Measurements from ENCODE around the gene SHISA7. TPM values are rescaled to one million over a fixed set of nuclear protein-coding genes. Genes with fewer than 3 reads are reported as not detected.

SHISA7 gene
- total RNA-seq: not detected in 2 replicates

GRCh38 chr19:55443045-55443823 lies at the start of gene SHISA7:
SHISA7 (minus strand) TSS chr19:55443300; CDS start chr19:55442863, 437 bp downstream.

GRCh38 chr19:55487924-55488687 lies 45.0 kb upstream of the SHISA7 start, which contains the start of gene SSC5D:
SSC5D (plus strand) TSS chr19:55488436; CDS start chr19:55488590, 154 bp downstream.

GRCh38 chr19:55484593-55485438 lies 41.7 kb upstream of the SHISA7 start, which contains the start of gene NAT14:
NAT14 (plus strand) TSS chr19:55485188; CDS start chr19:55485709, 521 bp downstream.

GRCh38 chr19:55476100-55476775 lies 33.1 kb upstream of the SHISA7 start, which contains the start of gene ZNF628:
ZNF628 (plus strand) TSS chr19:55476617; CDS start chr19:55479911, 3,294 bp downstream.

GRCh38 chr19:55464662-55465054 lies 21.6 kb upstream of the SHISA7 start, which contains the start of gene C19orf85:
C19orf85 (minus strand) TSS chr19:55464751; CDS start chr19:55464554, 197 bp downstream.

GRCh38 chr19:55461259-55461973 lies 18.3 kb upstream of the SHISA7 start, which contains the start of gene ISOC2:
ISOC2 (minus strand) TSS chr19:55461642; CDS start chr19:55456486, 5,156 bp downstream.

GRCh38 chr19:55407550-55407799 lies 35.6 kb downstream of the SHISA7 start, which contains the start of gene UBE2S:
UBE2S (minus strand) TSS chr19:55407788; CDS start chr19:55407589, 199 bp downstream.

GRCh38 chr19:55385724-55386492 lies 57.2 kb downstream of the SHISA7 start, which contains the start of gene RPL28:
RPL28 (plus strand) TSS chr19:55385932; CDS start chr19:55386358, 426 bp downstream.

GRCh38 chr19:55384131-55384919 lies 58.8 kb downstream of the SHISA7 start, which contains the start of gene TMEM238:
TMEM238 (minus strand) TSS chr19:55384292; CDS start chr19:55384259, 33 bp downstream.

Other genes with a start within 250 kb of the SHISA7 start
- gene PTPRH, start 233.8 kb downstream of the SHISA7 start, total RNA-seq: under 0.01 and 0.22 TPM in 2 replicates
- gene TMEM86B, start 214.5 kb downstream of the SHISA7 start, total RNA-seq: 3.9 TPM in 2 replicates
- gene PPP6R1, start 184.3 kb downstream of the SHISA7 start, total RNA-seq: 32.2 and 54.1 TPM in 2 replicates
- gene HSPBP1, start 163.2 kb downstream of the SHISA7 start, total RNA-seq: 20.4 and 64.0 TPM in 2 replicates
- gene BRSK1, start 159.3 kb downstream of the SHISA7 start, total RNA-seq: 0.79 and 2.2 TPM in 2 replicates
- gene TMEM150B, start 118.0 kb downstream of the SHISA7 start, total RNA-seq: not detected in 2 replicates
- gene KMT5C, start 103.4 kb downstream of the SHISA7 start, total RNA-seq: 10.5 and 24.3 TPM in 2 replicates
- gene COX6B2, start 88.6 kb downstream of the SHISA7 start, total RNA-seq: 0.11 and 0.79 TPM in 2 replicates
- gene GARIN5B, start 80.0 kb downstream of the SHISA7 start, total RNA-seq: 0.39 TPM in 1 of 2 replicates, not detected in the other
- 5.1 and 7.7 TPM in 2 replicates for gene IL11, start 72.8 kb downstream of the SHISA7 start, total RNA-seq
- 2.0 TPM in 1 of 2 replicates, not detected in the other for gene TMEM190, start 66.5 kb downstream of the SHISA7 start, total RNA-seq
- 0.39 and 3.7 TPM in 2 replicates for gene TMEM238, start 59.0 kb downstream of the SHISA7 start, total RNA-seq
- gene RPL28, start 57.4 kb downstream of the SHISA7 start, total RNA-seq: 362 and 492 TPM in 2 replicates
- 30.2 and 81.9 TPM in 2 replicates for gene UBE2S, start 35.5 kb downstream of the SHISA7 start, total RNA-seq
- 63.6 and 80.4 TPM in 2 replicates for gene ISOC2, start 18.3 kb upstream of the SHISA7 start, total RNA-seq
- gene C19orf85, start 21.5 kb upstream of the SHISA7 start, total RNA-seq: not detected in 2 replicates
- gene ZNF628, start 33.3 kb upstream of the SHISA7 start, total RNA-seq: 2.0 and 2.8 TPM in 2 replicates
- 7.7 and 10.6 TPM in 2 replicates for gene NAT14, start 41.9 kb upstream of the SHISA7 start, total RNA-seq
- 0.22 and 1.2 TPM in 2 replicates for gene SSC5D, start 45.1 kb upstream of the SHISA7 start, total RNA-seq
- gene SBK2, start 93.8 kb upstream of the SHISA7 start, total RNA-seq: not detected in 2 replicates
- not detected in 2 replicates for gene SBK3, start 102.2 kb upstream of the SHISA7 start, total RNA-seq
- 7.1 and 7.6 TPM in 2 replicates for gene ZNF579, start 137.5 kb upstream of the SHISA7 start, total RNA-seq
- 5.1 and 8.9 TPM in 2 replicates for gene FIZ1, start 156.2 kb upstream of the SHISA7 start, total RNA-seq
- 7.5 and 14.1 TPM in 2 replicates for gene ZNF524, start 157.0 kb upstream of the SHISA7 start, total RNA-seq
- gene ZNF865, start 162.3 kb upstream of the SHISA7 start, total RNA-seq: 1.8 and 2.0 TPM in 2 replicates
- gene ZNF784, start 181.3 kb upstream of the SHISA7 start, total RNA-seq: 7.5 and 11.0 TPM in 2 replicates
- gene ZNF580, start 197.7 kb upstream of the SHISA7 start, total RNA-seq: 8.1 and 10.2 TPM in 2 replicates
- 33.3 and 57.3 TPM in 2 replicates for gene ZNF581, start 200.3 kb upstream of the SHISA7 start, total RNA-seq
- 2.8 and 7.5 TPM in 2 replicates for gene CCDC106, start 204.9 kb upstream of the SHISA7 start, total RNA-seq
- gene U2AF2, start 211.7 kb upstream of the SHISA7 start, total RNA-seq: 70.3 and 84.4 TPM in 2 replicates
- 14.5 and 98.1 TPM in 2 replicates for gene EPN1, start 231.9 kb upstream of the SHISA7 start, total RNA-seq